GM10847 (cell line): ENCODE results near the gene NMNAT3.

Experiments
- POLR2A ChIP-seq: IDR thresholded peaks from 2 replicates; pipeline ENCODE4 v1.6.1; 2011; ENCODE audit not compliant: insufficient read length; ENCODE audit errors: extremely low read depth

Gene NMNAT3

GRCh38 chr3:139558351-139559266, 119.2 kb downstream of the NMNAT3 start:
- TF ChIP-seq POLR2A: no peak

- TF ChIP-seq POLR2A: no peak
Observed at GRCh38 chr3:139557041-139557440, 120.7 kb downstream of the NMNAT3 start.

GRCh38 chr3:139555249-139555648, 122.5 kb downstream of the NMNAT3 start:
- no peak for TF ChIP-seq POLR2A

- TF ChIP-seq POLR2A: no peak
Observed at GRCh38 chr3:139554628-139555027, 123.1 kb downstream of the NMNAT3 start.

GRCh38 chr3:139552632-139553365, 125.0 kb downstream of the NMNAT3 start:
- TF ChIP-seq POLR2A: no peak

GRCh38 chr3:139548801-139549200, 129.0 kb downstream of the NMNAT3 start:
- TF ChIP-seq POLR2A: no peak

GRCh38 chr3:139547666-139548065, 130.1 kb downstream of the NMNAT3 start:
- no peak for TF ChIP-seq POLR2A

- TF ChIP-seq POLR2A: no peak
Observed at GRCh38 chr3:139546772-139547171, 131.0 kb downstream of the NMNAT3 start.

- no peak for TF ChIP-seq POLR2A
Observed at GRCh38 chr3:139541532-139542288, 136.1 kb downstream of the NMNAT3 start.

- TF ChIP-seq POLR2A: no peak
Observed at GRCh38 chr3:139540651-139541531, 136.9 kb downstream of the NMNAT3 start.

- no peak for TF ChIP-seq POLR2A
Observed at GRCh38 chr3:139538733-139539132, 139.0 kb downstream of the NMNAT3 start.

GRCh38 chr3:139537795-139538621, 139.8 kb downstream of the NMNAT3 start:
- TF ChIP-seq POLR2A: no peak

GRCh38 chr3:139537361-139537760, 140.4 kb downstream of the NMNAT3 start:
- TF ChIP-seq POLR2A: no peak
